HL-60 (cell line): ENCODE data around the gene MICU1.

Experiments used
- POLR2AphosphoS5 ChIP-seq: IDR thresholded peaks from 2 replicates; pipeline ENCODE4 v1.6.1; 2012; ENCODE audit warnings: low read depth
- TF ChIP-seq, protein P1 (sequence below): IDR thresholded peaks from one replicate; pipeline ENCODE4 v1.5.1; 2011; ENCODE audit warnings: low read length, control low read depth, inconsistent platforms; ENCODE audit not compliant: insufficient read depth

DNA sequence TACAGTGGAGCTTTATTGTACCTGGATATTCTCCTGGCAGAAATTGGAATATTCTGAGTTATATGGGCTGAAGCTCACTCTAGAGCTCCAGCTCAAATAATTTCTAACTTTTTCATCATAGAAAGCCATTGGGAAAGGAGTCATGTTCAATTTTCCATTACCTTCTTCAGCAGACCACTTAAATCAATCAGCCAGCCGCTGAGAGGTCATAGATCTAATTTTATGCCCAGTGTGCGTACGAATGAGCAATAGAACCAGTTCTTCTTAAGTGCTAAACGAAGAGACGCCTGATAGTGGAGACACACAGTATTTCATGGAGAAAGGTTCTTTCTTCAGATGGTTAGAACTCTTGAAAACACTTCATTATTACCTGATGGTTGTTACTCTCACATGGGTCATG is 236.2 kb downstream of the MICU1 start:
- TF ChIP-seq, protein P1, sequence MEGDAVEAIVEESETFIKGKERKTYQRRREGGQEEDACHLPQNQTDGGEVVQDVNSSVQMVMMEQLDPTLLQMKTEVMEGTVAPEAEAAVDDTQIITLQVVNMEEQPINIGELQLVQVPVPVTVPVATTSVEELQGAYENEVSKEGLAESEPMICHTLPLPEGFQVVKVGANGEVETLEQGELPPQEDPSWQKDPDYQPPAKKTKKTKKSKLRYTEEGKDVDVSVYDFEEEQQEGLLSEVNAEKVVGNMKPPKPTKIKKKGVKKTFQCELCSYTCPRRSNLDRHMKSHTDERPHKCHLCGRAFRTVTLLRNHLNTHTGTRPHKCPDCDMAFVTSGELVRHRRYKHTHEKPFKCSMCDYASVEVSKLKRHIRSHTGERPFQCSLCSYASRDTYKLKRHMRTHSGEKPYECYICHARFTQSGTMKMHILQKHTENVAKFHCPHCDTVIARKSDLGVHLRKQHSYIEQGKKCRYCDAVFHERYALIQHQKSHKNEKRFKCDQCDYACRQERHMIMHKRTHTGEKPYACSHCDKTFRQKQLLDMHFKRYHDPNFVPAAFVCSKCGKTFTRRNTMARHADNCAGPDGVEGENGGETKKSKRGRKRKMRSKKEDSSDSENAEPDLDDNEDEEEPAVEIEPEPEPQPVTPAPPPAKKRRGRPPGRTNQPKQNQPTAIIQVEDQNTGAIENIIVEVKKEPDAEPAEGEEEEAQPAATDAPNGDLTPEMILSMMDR, result no peak
- TF ChIP-seq POLR2AphosphoS5, result no peak
